Measurements from ENCODE around the gene UBE3C. TPM values are rescaled to one million over a fixed set of nuclear protein-coding genes. Genes with fewer than 3 reads are reported as not detected.

The UBE3C gene
- total RNA-seq, 2 donors from 2014 or later, result 49.0 to 72.0 TPM

DNA sequence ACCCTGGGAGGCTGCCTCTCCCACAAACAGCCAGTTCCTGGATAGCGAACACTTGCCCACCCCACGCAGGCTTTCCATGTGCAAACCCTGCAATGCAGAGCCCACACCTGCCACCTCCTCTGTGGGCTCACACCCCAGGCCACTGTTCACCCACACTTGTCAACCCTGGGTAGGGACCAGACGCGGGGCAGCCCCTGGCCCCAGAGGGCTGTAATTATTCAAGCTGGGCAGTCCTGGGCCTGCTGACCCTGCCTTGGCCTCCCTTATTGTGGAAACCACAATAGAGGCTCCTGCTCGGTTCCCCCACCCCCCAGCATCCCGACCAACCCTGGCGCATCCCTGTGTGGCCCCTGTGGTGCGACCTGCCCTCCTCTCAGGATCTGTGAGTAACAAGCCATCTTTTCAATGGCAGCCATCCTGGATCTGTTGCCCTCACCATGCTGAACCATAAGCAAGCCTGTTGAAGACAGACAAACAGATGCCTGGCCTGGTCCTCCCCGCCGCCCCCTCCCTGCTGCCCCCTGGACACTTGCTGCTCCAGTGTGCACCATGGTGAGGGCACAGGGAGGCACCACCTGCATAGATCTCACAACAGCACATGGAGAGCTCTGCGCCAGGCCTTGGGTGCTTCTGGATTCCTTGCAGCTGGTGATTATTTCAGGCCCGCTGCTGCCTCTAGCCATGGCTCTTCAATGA is 15.8 kb upstream of the UBE3C start:
- no peak for TF ChIP-seq POLR2AphosphoS5 (IDR thresholded peaks at IDR 0.05)
- TF ChIP-seq POLR2A (IDR thresholded peaks at IDR 0.05), result no peak
- TF ChIP-seq, protein P1, sequence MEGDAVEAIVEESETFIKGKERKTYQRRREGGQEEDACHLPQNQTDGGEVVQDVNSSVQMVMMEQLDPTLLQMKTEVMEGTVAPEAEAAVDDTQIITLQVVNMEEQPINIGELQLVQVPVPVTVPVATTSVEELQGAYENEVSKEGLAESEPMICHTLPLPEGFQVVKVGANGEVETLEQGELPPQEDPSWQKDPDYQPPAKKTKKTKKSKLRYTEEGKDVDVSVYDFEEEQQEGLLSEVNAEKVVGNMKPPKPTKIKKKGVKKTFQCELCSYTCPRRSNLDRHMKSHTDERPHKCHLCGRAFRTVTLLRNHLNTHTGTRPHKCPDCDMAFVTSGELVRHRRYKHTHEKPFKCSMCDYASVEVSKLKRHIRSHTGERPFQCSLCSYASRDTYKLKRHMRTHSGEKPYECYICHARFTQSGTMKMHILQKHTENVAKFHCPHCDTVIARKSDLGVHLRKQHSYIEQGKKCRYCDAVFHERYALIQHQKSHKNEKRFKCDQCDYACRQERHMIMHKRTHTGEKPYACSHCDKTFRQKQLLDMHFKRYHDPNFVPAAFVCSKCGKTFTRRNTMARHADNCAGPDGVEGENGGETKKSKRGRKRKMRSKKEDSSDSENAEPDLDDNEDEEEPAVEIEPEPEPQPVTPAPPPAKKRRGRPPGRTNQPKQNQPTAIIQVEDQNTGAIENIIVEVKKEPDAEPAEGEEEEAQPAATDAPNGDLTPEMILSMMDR (IDR thresholded peaks at IDR 0.05), result no peak

DNA sequence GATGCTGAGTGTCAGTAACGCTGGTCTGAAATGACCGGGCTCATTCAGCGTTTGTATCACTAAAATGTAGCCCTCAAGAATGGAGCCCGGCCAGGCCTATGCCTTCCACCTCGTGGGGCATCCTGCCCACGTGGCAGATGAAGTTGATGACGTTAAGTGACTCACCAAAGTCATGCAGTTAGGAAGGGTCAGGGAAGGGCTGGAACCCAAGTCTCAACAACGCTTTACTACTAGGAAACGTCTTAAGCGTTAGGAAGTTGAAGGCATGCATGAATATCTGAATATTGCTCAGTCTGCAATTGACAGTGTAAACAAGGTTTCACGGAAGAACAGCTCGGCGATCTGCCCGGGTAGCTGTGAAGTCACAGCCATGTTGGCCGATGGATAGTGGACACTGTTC is 14.0 kb upstream of the UBE3C start:
- intact Hi-C loops (cut with DNase I), result no loop called here
- H3K36me3 ChIP-seq, result no peaks in the 10 kb centered on the region
- TF ChIP-seq POLR2A (IDR thresholded peaks at IDR 0.05), result no peak
- TF ChIP-seq, protein P1 (IDR thresholded peaks at IDR 0.05), result no peak
- TF ChIP-seq POLR2AphosphoS5 (IDR thresholded peaks at IDR 0.05), result no peak
- H3K4me3 ChIP-seq, result no peak overlapping the region
- WGBS, result 65% methylated on average over 15 of the region's 15 CpGs
- H3K4me1 ChIP-seq (replicated peaks), result no peaks in the 10 kb centered on the region
- H3K27ac ChIP-seq, result no peak overlapping the region
- H3K27me3 ChIP-seq (replicated peaks; ENCODE audit: insufficient read depth), result no peaks in the 10 kb centered on the region
- no peaks in the 10 kb centered on the region for H3K9me3 ChIP-seq
- DNase-seq (ENCODE audit: low spot score), result no peak

More for the DNA sequence above, 15.8 kb upstream of the UBE3C start:
- Histone ChIP-seq H3K4me3 (no peak overlapping the region), H3K27ac (no peak overlapping the region), H3K36me3 (no peaks in the 10 kb centered on the region), H3K4me1 (replicated peaks) (no peaks in the 10 kb centered on the region), H3K27me3 (replicated peaks; ENCODE audit: insufficient read depth) (no peaks in the 10 kb centered on the region), H3K9me3 (no peaks in the 10 kb centered on the region)
- no peak for DNase-seq (ENCODE audit: low spot score)
- intact Hi-C loops (cut with DNase I), result no loop called here
- 79% methylated on average over 12 of the region's 12 CpGs for WGBS

DNA sequence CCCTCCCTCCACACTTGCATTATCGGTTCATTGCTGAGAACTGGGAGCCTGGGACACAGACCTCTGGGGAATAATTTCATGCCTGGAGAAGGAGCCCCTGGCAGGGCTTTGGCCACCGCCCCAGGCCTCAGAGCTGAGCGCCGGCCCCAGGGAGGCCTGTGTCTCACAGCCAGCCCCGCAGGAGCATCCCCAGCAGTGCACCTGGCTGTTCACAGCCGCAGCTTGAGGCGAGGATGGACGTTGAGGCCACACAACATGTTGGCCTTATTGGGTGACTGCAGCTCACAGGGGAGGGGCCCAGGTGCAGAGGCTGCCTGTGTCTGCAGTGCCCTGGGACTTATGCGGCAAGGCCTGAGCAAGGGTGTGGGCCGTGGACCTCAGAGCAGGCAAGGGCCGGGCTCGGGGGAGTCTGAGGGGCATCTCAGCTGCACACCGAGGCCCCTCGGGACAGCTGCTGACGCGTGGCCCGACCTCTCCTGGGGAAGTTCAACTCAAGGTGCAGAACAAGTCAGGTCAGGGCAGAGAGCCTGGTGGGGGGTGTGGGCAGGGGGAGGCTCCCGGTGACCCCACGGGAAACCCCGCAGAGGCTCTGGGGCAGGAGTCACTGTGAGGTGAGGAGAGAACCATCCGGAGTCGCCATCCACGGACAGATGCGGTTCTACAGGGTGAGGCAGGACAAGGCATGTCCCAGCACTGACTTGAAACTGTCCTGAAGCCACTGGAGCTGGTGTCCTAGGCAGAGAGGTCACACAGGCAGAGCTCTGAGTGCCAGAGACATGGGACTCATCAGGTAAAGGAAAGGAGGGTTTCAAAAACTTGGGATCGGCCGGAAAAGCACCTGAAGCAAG is 13.1 kb upstream of the UBE3C start:
- Histone ChIP-seq H3K27ac (no peak overlapping the region), H3K4me1 (replicated peaks) (no peaks in the 10 kb centered on the region), H3K27me3 (replicated peaks; ENCODE audit: insufficient read depth) (no peaks in the 10 kb centered on the region), H3K36me3 (no peaks in the 10 kb centered on the region), H3K9me3 (no peaks in the 10 kb centered on the region), H3K4me3 (no peak overlapping the region)
- WGBS, result 84% methylated on average over 19 of the region's 26 CpGs
- DNase-seq (ENCODE audit: low spot score), result no peak
- TF ChIP-seq POLR2A (IDR thresholded peaks at IDR 0.05) (no peak), POLR2AphosphoS5 (IDR thresholded peaks at IDR 0.05) (no peak)
- TF ChIP-seq, protein P1 (IDR thresholded peaks at IDR 0.05), result no peak
- intact Hi-C loops (cut with DNase I), result no loop called here

DNA sequence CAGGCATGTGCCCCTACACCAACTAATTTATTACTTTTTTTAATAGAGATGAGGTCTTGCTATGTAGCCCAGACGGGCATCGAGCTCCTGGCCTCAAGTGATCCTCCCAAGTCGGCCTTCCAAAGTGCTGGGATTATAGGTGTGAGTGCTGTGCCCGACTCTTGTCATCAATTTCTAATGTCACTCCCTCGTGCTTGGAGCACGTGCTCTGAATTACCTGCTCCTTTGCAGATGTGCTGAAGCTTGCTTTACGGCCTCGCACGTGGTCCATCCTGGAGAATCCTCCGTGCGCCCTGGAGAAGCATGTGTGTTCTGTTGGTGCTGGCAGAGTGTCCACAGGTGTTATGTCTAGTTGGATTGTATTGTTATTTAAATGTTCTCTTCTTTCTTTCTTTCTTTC is 11.8 kb upstream of the UBE3C start:
- Histone ChIP-seq H3K9me3 (no peaks in the 10 kb centered on the region), H3K27ac (no peak overlapping the region), H3K4me1 (replicated peaks) (no peaks in the 10 kb centered on the region), H3K36me3 (no peaks in the 10 kb centered on the region), H3K4me3 (no peak overlapping the region), H3K27me3 (replicated peaks; ENCODE audit: insufficient read depth) (no peaks in the 10 kb centered on the region)
- DNase-seq (ENCODE audit: low spot score), result no peak
- intact Hi-C loops (cut with DNase I), result no loop called here
- TF ChIP-seq POLR2A (IDR thresholded peaks at IDR 0.05), result no peak
- TF ChIP-seq POLR2AphosphoS5 (IDR thresholded peaks at IDR 0.05), result no peak
- TF ChIP-seq, protein P1 (IDR thresholded peaks at IDR 0.05), result no peak
- 78% methylated on average over 11 of the region's 11 CpGs for WGBS

Measured in prostate gland (tissue), 2 donors.